GM18526 (cell line): Measurements from ENCODE around the gene PCID2.

Source experiments
- POLR2A ChIP-seq: IDR thresholded peaks from 3 replicates; pipeline ENCODE4 v1.6.1; 2011; ENCODE audit not compliant: insufficient read length; ENCODE audit errors: extremely low read depth

Gene PCID2

GRCh38 chr13:113223070-113223469 is 14.6 kb upstream of the PCID2 start:
- no peak for TF ChIP-seq POLR2A

DNA sequence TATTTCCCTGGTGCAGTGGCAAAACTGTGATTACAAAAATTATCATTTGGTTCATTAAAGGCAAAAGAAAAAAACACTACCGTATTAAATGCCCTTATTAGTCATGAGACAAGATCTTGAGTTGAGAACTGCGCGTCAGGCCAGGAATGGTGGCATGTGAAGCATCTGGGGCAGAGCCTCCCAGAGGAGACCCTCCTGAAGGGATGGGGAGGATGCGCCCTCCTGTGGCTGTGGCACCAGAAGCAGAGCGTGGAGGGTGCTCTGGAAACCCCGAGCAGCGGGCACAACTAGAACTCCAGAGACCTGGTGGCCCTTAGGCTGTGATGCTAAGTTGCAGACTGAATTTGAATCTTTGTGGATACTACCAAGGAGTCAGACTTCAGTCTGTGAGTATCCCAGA is 12.4 kb upstream of the PCID2 start:
- TF ChIP-seq POLR2A: no peak

DNA sequence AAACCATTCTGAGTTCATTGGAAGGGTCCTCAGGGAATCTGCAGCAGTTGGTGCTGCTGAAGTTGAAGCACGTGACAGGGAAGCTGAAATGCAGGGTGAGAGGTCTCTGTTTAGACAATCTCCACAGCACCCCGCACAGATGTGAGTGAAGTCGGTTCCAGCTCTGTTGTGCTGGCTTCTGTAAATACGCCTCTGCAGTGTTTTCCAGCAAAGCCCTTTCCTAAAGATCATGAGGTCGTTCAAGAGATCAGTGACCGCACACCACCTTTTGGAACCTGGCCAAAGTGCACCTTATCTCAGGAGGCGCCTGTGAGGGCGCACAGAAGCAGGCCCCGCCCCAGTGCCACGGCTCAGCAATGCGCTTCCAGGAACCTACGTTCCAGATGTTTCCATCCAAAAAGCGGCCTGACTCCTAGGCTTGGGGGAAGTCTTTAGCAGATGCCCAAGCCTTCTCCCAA is 11.7 kb upstream of the PCID2 start:
- no peak for TF ChIP-seq POLR2A

DNA sequence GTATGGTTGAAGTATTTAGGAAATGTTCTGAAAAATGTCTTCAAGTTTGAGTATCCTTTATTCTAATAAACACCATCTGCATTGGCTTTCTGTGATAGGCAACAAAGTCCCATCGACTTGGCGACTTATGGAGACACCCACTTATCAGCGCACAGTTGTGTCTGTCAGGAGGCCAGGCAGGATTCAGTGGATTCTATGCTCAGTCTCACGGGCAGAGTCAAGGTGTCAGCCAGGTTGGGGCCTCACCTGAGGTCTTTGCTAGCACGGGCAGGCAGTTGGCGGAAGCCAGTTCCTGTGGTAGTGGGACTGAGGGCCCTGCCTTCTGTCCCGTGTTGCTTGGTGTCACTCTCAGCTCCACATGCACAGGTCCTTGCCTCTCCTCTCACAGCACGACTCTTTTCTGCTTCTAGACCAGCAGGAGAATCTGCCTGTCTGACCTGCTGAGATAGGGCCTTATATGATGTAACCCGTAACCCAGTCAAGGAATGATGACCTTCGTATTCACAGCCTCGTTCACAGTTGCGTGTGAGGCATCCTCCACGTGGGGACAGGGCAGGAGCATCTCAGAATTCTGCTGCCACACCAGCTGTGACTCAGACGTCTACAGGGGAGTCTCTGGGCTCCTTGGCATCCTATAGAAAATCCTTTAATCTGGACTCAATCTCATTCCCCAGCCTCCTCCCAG is 10.9 kb upstream of the PCID2 start:
- TF ChIP-seq POLR2A: no peak

DNA sequence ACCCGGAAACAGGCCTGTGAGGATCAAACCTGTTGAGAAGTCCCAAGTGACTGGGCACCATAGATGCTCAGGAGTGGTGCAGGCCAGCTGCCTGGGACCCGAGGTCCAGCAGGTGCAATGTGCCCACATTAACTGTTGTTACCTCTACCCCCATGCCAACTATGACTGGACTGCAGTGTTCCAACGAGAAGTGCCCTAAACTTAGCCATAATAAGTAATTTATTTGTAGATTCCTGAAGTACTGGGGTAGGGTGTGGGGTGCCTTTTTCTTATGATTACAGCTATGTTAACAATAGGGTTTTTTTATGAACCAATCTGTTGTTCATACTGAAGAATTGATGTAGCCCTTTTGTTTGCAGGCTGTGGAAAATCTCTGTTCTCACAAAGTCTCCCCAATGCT is 10.1 kb upstream of the PCID2 start:
- no peak for TF ChIP-seq POLR2A

GRCh38 chr13:113216254-113217048 is 8.0 kb upstream of the PCID2 start:
- TF ChIP-seq POLR2A: no peak

DNA sequence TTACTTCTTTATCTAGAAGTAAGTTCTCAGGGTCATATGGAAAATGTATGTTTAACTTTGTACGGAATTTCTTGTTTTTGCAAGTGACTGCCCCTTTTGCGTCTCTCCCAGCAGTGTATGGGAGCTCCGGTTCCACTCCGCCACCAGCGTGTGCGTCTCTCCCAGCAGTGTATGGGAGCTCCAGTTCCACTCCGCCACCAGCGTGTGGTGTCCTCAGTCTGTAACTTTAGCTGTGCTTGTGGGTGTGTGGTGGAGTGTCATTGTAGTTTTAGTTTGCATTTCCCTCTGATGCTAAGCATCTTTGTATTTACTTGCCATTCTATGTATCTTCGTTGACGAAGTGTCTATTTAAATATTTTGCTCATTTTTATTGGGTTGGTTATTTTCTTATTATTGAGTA is 3.3 kb upstream of the PCID2 start:
- TF ChIP-seq POLR2A: no peak

GRCh38 chr13:113210833-113211232 is 2.4 kb upstream of the PCID2 start:
- TF ChIP-seq POLR2A: no peak

DNA sequence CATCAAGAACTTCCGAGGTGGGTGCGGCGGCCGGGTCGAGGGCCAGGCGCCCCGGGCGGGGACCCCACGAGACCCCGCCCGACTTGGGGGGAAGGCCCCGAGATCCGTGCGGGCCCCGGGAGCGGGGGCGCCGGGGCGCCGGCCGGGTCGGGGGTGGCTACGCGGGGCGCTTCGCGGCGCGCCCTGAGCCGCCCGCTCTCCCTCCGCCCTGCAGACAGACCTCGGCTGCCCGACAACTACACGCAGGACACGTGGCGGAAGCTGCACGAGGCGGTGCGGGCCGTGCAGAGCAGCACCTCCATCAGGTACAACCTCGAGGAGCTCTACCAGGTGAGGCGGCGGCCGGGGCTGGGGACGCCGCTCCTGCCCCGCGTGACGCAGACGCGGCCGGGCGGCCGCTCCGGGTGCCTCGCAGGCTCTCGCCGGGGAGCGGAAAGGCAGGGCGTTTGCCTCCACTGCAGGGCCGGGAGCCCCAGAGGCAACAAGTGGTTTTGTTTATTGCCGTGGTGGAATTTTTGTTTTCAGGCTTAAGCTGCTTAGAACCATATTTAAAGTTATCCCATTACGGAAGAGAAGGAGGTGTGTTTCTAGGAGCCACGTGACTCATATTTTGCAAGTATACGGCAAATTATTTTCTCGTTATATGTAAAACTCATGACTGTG is 1.4 kb upstream of the PCID2 start:
- TF ChIP-seq POLR2A: peak; percentile 45

- peak; percentile 26 for TF ChIP-seq POLR2A
These were observed 878 bp upstream of the PCID2 start, which contains the start of gene CUL4A for GRCh38 chr13:113209336-113209758. Gene CUL4A (plus strand): TSS chr13:113209613. CDS start chr13:113209628, 15 bp downstream.

DNA sequence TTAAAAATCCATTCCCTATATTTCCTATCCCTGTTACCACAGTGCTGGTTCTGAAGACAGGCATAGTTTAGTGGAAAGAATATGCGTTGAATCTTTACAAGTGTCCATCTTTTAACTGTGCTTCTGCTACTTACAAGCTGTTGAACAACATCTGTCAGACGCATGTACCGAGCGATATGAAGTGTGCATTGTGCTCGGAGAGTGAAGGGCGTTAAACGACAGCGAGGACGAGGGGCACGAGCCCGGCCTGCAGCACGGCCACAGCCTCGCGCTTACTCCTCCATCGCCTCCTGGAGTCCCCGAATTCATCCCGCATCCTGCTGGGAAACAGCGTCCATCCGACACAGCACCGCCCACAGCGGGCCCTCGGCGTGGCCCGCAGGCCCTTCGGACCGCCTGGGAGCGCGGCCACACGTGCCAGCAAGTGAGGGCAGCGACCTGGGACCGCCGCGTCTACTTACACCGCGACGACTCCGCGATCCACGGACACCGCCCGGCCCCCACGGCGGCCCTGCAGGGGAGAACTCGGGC is 514 bp downstream of the PCID2 start:
- no peak for TF ChIP-seq POLR2A

DNA sequence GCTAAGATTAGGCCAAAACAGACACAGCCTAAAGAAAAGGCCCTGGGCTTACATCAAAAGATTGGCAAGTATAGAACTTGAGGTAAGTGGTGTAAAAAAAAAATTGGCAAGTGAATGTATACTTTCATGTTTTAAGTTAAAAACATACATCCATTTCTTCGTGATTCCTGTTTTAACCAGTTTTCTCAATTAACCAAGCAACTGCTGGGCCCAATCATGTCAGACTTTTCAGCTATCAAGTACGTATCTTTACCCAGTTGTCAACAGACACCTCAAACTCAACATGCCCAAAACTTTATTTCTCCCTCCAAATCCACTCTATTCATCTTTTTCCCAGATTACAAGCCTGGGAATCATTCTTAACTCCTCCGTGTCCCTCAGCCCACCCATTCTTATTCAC is 1.0 kb downstream of the PCID2 start:
- TF ChIP-seq POLR2A: no peak

DNA sequence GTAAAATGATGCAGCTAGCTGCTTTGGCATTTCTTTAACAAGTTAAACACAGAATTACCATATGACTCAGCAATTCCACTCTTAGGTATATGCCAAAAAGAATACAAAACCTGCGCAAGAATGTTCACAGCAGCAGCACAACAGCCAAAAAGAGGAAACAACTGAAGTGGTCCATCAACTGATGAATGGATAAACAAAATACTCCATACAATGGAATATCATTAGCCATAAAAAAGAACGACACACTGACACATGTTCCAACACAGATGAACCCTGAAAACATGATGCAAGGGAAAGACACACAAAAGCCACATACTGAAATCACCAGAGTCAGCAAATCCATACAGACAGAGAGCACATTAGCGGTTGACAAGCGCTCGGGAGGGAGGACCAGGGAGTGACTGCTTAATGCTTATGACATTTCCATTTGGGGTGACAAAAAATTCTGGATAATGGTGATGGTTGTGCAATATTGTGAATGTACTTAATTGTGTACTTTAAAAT is 3.0 kb downstream of the PCID2 start:
- TF ChIP-seq POLR2A: no peak

DNA sequence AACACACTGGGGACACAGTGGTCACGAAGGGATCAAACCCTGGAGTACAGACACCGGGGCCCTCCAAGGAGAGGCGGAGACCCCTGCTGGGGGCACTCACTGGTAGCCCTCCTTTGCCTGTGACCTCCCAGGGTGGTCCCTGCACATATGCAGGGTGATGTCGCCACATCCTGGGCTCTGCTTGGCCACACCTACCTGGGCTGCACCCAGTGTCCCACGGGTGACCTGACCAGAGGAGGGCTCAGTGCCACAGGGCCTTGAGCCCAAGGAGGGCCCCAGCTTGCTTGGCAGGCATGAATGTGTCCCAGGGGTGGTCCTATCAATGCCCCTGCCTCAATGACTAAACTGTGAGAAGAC is 4.1 kb downstream of the PCID2 start:
- no peak for TF ChIP-seq POLR2A
